Stomach (tissue), 9 donors: Measurements from ENCODE around the gene RNF213. TPM values are rescaled to one million over a fixed set of nuclear protein-coding genes. Genes with fewer than 3 reads are reported as not detected.

Experiments used
- DNase-seq, 2 donors: peaks; one replicate each; pipeline versions ENCODE4 v3.0.0 to v3.0.0-alpha.2; 2013 to 2019
- H3K27ac ChIP-seq, 5 donors: fragments of 200-600 bp in 4 of 5; sonication (generic) in 4 of 5; one replicate each; pipeline ENCODE4 v1.5.1; 2013 to 2019; ENCODE audit warnings: mild to moderate bottlenecking in 1 of 5, moderate library complexity in 1 of 5
- H3K27me3 ChIP-seq, 3 donors: fragments of 200-600 bp; sonication (generic); one replicate each; pipeline ENCODE4 v1.5.1; 2017 to 2019; ENCODE audit warnings: mixed run types in 1 of 3
- H3K36me3 ChIP-seq, 4 donors: fragments of 200-600 bp; sonication (generic); 1 replicate in 3 of 4; 2 replicates in 1 of 4; pipeline ENCODE4 v1.5.1; 2016 to 2019
- H3K4me1 ChIP-seq, 4 donors: fragments of 200-600 bp; sonication (generic); one replicate each; pipeline ENCODE4 v1.5.1; 2016 to 2019
- H3K4me3 ChIP-seq, 4 donors: fragments of 200-600 bp; sonication (generic) in 3 of 4; one replicate each; pipeline ENCODE4 v1.5.1; 2016 to 2019; ENCODE audit warnings: mild to moderate bottlenecking in 1 of 4
- H3K9me3 ChIP-seq, 4 donors: fragments of 200-600 bp; sonication (generic); one replicate each; pipeline ENCODE4 v1.5.1; 2016 to 2019
- EP300 ChIP-seq: sonication (generic); formaldehyde crosslinking; IDR thresholded peaks from one replicate; pipeline ENCODE4 v1.6.1; 2017; ENCODE audit warnings: antibody characterized with exemption
- POLR2A ChIP-seq, 4 donors: fragments of 450-650 bp; IDR thresholded peaks; one replicate each; pipeline ENCODE4 v1.6.1; 2016; ENCODE audit warnings: antibody characterized with exemption in 4 of 4, control low read depth in 2 of 4, mild to moderate bottlenecking in 1 of 4, moderate library complexity in 1 of 4
- POLR2AphosphoS5 ChIP-seq, 3 donors: sonication (generic); formaldehyde crosslinking; IDR thresholded peaks; one replicate each; pipeline ENCODE4 v1.6.1; 2016; ENCODE audit warnings: antibody characterized with exemption in 3 of 3
- WGBS, 5 donors: extraction: QIAGEN DNeasy Blood & Tissue Kit in 3 of 5; methylation state at CpG; one replicate each; pipeline versions ENCODE4 v1.1.5 to v1.1.7; 2013 to 2018; 5-methylcytosine and 5-hydroxymethylcytosine counted together
- intact Hi-C: fragments of 100-400 bp; cut with DNase I; formaldehyde crosslinking; loops from one replicate; pipeline ENCODE4 v1.15.1; 2023; ENCODE audit warnings: low total_unique reads
- polyA plus RNA-seq, 3 donors: library from polyadenylated mRNA; stranded (reverse); fragments of 200-250 nt; gene quantifications; one replicate each; pipeline ENCODE4 v1.2.3, GENCODE V29; 2013
- total RNA-seq, 5 donors: library from RNA; depleted of rRNA; stranded (reverse); fragments of >200 nt; gene quantifications; one replicate each; pipeline versions ENCODE4 v1.1.0 to v1.2.3, GENCODE V29; 2014 to 2016
- TF ChIP-seq, protein P1 (sequence below), 7 experiments: fragments of 450-650 bp in 4 of 7; fragments of 200-600 bp in 3 of 7; sonication (generic) in 3 of 7; IDR thresholded peaks; one replicate each; pipeline ENCODE4 v1.5.1; 2016 to 2019; ENCODE audit warnings: antibody characterized with exemption in 7 of 7, control low read depth in 2 of 7, mild to moderate bottlenecking in 1 of 7
- donor health status: healthy with polysubstance abuse.
- donor health status: Bipolar disorder and iron deficiency.
- donor health status: healthy.

RNF213 gene
- total and polyA plus RNA-seq, 8 donors, result 12.3 to 358 (median 138) TPM

DNA sequence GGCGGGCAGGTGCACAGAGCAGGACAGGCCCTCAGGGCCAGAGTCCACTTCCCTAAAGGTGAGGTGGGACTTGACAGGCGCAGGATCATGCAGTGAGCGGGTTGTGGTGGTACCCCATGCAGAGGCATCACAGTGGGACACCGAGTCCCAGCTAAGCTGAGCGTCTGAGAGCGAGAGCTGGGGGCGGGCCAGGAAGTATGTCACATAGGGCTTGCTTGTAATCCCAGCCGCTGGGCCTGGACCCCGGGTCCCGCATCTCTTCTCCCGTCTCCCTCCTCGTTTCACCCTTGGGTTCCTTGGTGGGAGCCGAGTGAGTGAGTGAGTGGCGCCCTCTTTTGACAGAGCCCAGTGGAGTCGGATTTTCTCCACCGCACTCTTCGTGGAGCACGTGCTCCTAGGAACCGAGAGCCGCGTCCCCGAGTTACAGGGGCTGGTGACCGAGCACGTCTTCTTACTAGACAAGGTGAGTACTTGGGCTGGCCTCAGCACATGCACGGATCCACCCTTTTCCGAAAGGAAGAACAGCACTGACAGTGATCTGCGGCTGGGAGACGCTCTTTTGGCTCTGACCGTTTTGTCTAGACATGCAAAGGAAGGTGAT is 103.5 kb downstream of the RNF213 start:
- 76 to 85% (median 81%) methylated on average over 29 of the region's 29 CpGs for WGBS, 5 donors
- DNase-seq, result peak in 1 of 2 donors; percentile 42

DNA sequence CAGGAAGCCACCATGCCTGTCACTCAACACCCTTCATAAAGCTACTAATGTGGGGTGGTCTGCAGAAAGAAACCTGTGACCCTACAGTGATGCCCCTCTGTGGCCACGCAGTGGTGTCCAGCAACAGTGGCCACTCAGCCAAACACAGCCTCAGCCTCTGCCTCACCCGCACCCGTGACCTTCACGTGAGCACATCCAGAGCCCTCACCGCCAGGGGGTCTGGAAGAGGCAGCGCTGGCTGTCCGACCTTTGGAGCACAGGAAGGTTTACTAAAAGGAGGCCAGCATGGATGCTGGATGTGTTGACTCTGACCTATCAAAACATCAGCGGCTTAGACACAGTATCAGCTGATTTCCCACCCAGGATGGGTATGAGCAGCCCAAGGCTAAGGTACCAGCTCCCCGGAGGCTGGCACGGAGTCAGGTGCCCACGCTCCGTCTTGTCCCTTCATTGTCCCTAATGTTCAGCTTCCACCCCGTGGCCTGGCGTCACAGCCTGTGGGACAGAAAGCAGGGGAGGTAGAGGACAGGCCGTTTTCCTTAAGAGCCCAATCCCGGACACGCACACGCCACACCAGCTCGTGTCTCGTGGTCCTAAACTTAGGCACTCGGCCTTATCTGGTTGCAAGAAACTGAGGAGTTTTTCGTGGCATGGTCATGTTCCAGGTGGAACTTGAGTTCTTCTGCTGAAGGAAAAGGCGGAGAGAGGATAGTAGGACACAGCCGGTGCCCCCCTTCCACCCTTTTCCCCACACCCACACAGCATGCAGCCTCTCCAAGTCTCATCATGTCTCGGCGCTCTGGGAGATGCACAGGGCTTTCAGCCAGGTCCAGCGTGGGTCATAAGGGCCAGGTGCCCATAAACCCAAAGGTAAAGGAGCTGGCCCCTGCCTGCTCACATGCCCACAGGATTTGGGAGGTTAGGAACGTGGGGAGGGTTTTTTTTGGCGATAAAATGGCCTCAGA is 104.6 kb downstream of the RNF213 start:
- no peaks in the 10 kb centered on the region for H3K9me3 ChIP-seq
- H3K4me1 ChIP-seq, result no peaks in the 10 kb centered on the region
- H3K27ac ChIP-seq, result no peak overlapping the region
- WGBS, 5 donors, result 84 to 92% (median 87%) methylated on average over 26 to 29 of the region's 29 CpGs
- H3K36me3 ChIP-seq, result peaks cover 93 to 100% (median 100%) of the 10 kb centered on the region in 4 donors
- H3K27me3 ChIP-seq, result no peaks in the 10 kb centered on the region
- H3K4me3 ChIP-seq, result no peak overlapping the region
- intact Hi-C loops, result no loop called here
- no peak for DNase-seq
- TF ChIP-seq EP300 (no peak), POLR2AphosphoS5 (IDR thresholded peaks at IDR 0.05) (no peak), POLR2A (IDR thresholded peaks at IDR 0.05) (no peak)
- TF ChIP-seq, protein P1, sequence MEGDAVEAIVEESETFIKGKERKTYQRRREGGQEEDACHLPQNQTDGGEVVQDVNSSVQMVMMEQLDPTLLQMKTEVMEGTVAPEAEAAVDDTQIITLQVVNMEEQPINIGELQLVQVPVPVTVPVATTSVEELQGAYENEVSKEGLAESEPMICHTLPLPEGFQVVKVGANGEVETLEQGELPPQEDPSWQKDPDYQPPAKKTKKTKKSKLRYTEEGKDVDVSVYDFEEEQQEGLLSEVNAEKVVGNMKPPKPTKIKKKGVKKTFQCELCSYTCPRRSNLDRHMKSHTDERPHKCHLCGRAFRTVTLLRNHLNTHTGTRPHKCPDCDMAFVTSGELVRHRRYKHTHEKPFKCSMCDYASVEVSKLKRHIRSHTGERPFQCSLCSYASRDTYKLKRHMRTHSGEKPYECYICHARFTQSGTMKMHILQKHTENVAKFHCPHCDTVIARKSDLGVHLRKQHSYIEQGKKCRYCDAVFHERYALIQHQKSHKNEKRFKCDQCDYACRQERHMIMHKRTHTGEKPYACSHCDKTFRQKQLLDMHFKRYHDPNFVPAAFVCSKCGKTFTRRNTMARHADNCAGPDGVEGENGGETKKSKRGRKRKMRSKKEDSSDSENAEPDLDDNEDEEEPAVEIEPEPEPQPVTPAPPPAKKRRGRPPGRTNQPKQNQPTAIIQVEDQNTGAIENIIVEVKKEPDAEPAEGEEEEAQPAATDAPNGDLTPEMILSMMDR (IDR thresholded peaks at IDR 0.05), result no peak

More for the DNA sequence above, 103.5 kb downstream of the RNF213 start:
- no peak overlapping the region for H3K4me3 ChIP-seq
- H3K27ac ChIP-seq, result no peak overlapping the region
- TF ChIP-seq POLR2AphosphoS5 (IDR thresholded peaks at IDR 0.05), result no peak
- TF ChIP-seq, protein P1 (IDR thresholded peaks at IDR 0.05), result peak in 1 of 7 experiments; percentile 4
- H3K9me3 ChIP-seq, result no peaks in the 10 kb centered on the region
- peaks cover 91 to 100% (median 100%) of the 10 kb centered on the region in 4 donors for H3K36me3 ChIP-seq
- H3K4me1 ChIP-seq, result no peaks in the 10 kb centered on the region
- H3K27me3 ChIP-seq, result no peaks in the 10 kb centered on the region
- intact Hi-C loops, result no loop called here

DNA sequence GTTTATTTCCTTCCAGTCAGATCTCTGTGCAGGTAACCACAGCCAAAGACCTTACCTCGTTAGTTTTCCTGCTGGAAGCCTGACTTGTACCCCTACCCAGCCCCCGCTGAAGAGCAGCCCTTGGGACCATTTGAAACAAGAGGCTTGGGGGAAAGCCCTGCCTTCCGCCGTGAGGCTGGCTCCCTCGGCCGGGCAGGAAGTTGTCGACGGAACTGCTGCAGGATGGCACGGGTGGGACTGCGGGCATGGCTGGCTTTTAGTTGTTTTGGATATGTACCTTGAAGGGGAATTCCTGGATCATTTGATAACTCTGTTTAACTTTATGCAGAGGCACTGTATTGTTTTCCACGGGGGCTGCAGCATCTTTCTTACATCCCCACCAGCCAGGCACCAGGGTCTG is 105.3 kb downstream of the RNF213 start:
- 68 to 79% (median 77%) methylated on average over 9 to 11 of the region's 11 CpGs for WGBS, 5 donors
- no peak for DNase-seq
- intact Hi-C loops, result no loop called here

DNA sequence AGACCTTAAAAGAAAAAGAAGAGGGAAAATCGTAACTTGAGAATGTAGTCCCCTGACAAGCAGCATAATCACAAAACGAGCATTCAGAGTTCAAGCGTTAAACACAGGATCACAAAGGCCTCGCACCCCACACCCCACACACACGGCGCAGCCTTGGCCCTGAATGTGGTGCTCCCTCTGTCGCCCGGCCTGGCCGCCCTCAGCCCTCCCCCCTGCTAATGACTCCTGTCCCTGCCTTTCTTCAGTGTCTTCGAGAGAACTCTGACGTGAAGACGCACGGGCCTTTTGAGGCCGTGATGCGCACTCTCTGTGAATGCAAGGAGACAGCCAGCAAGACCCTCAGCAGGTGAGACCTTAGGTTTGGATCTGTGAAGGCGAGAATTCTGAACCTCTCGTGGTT is 106.9 kb downstream of the RNF213 start:
- Histone ChIP-seq H3K4me1 (no peaks in the 10 kb centered on the region), H3K27me3 (no peaks in the 10 kb centered on the region), H3K36me3 (peaks cover 91 to 100% (median 100%) of the 10 kb centered on the region in 4 donors), H3K27ac (no peak overlapping the region), H3K4me3 (no peak overlapping the region), H3K9me3 (no peaks in the 10 kb centered on the region)
- WGBS, 5 donors, result 82 to 93% (median 87%) methylated on average over 17 of the region's 17 CpGs
- intact Hi-C loops, result no loop called here
- no peak for DNase-seq
- no peak for TF ChIP-seq POLR2A (IDR thresholded peaks at IDR 0.05)
- TF ChIP-seq POLR2AphosphoS5 (IDR thresholded peaks at IDR 0.05), result no peak
- TF ChIP-seq, protein P1 (IDR thresholded peaks at IDR 0.05), result no peak
- no peak for TF ChIP-seq EP300

More for the DNA sequence above, 105.3 kb downstream of the RNF213 start:
- H3K9me3 ChIP-seq, result no peaks in the 10 kb centered on the region
- H3K4me1 ChIP-seq, result no peaks in the 10 kb centered on the region
- H3K27me3 ChIP-seq, result no peaks in the 10 kb centered on the region
- no peak overlapping the region for H3K27ac ChIP-seq
- peaks cover 93 to 100% (median 100%) of the 10 kb centered on the region in 4 donors for H3K36me3 ChIP-seq
- no peak overlapping the region for H3K4me3 ChIP-seq
- TF ChIP-seq EP300 (no peak), POLR2A (IDR thresholded peaks at IDR 0.05) (no peak), POLR2AphosphoS5 (IDR thresholded peaks at IDR 0.05) (no peak)
- TF ChIP-seq, protein P1 (IDR thresholded peaks at IDR 0.05), result no peak
